Right atrium auricular region (tissue), 2 donors: ENCODE results near the gene TBC1D23. TPM values are rescaled to one million over a fixed set of nuclear protein-coding genes. Genes with fewer than 3 reads are reported as not detected.
"Not testable (repeated sequence)": the region's sequence is repeated elsewhere in the genome, so short reads cannot be mapped to it uniquely, and the experiment has no call there.

ENCODE experiments used
- DNase-seq: peaks from one replicate; pipeline ENCODE4 v3.0.0-alpha.2; 2019; ENCODE audit warnings: low spot score
- H3K27ac ChIP-seq, 2 donors: fragments of 200-600 bp; sonication (generic); 1 replicate in 1 of 2; 2 replicates in 1 of 2; pipeline ENCODE4 v1.5.1; 2016 to 2019
- H3K27me3 ChIP-seq, 2 donors: fragments of 200-600 bp; sonication (generic); one replicate each; pipeline versions ENCODE4 v1.5.1 to v1.6.0; 2017 to 2019
- H3K36me3 ChIP-seq: fragments of 200-600 bp; sonication (generic); one replicate; pipeline ENCODE4 v1.5.1; 2016
- H3K4me1 ChIP-seq, 2 donors: fragments of 200-600 bp; sonication (generic); one replicate each; pipeline versions ENCODE4 v1.5.1 to v1.6.0; 2017 to 2019
- H3K4me3 ChIP-seq, 2 donors: fragments of 200-600 bp; sonication (generic); 1 replicate in 1 of 2; 2 replicates in 1 of 2; pipeline ENCODE4 v1.5.1; 2017 to 2019; ENCODE audit warnings: mild to moderate bottlenecking in 1 of 2, moderate library complexity in 1 of 2
- H3K9me3 ChIP-seq, 2 donors: fragments of 200-600 bp; sonication (generic); one replicate each; pipeline ENCODE4 v1.5.1; 2019
- total RNA-seq, 2 donors: library from RNA; depleted of rRNA; stranded (reverse); fragments of >200 nt; gene quantifications; one replicate each; pipeline ENCODE4 v1.1.0, GENCODE V29; 2016
- TF ChIP-seq, protein P1 (sequence below), 2 donors: fragments of 200-600 bp; sonication (generic); IDR thresholded peaks; one replicate each; pipeline ENCODE4 v1.5.1; 2019; ENCODE audit warnings: antibody characterized with exemption in 2 of 2

TBC1D23 gene
- total RNA-seq, 2 donors from 2014 or later: 16.3 to 39.5 TPM

DNA sequence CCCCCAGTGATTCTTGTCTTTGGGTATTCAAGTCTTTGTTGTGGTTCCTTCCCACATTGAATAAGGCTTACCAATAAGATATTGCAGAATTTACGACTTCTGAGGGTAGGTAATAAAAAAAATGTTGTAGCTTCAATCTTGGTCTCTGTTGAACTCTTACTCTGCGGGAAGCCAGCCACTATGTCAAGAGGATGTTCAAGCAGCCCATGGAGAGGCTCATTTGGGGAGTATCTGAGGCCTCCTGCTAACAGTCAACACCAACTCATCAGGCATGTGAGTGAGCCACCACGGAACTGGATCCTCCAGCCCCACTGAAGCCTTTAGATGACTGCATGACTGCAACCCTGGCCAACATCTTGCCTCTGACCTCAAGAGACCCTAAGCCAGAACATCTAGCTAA, 3.2 kb upstream of the TBC1D23 start:
- DNase-seq: no peak
- Histone ChIP-seq H3K27me3 (no peaks in the 10 kb centered on the region), H3K4me1 (peaks cover 0 to 38% of the 10 kb centered on the region in 2 donors), H3K36me3 (no peaks in the 10 kb centered on the region), H3K27ac (no peak overlapping the region), H3K9me3 (no peaks in the 10 kb centered on the region), H3K4me3 (no peak overlapping the region)
- TF ChIP-seq, protein P1, sequence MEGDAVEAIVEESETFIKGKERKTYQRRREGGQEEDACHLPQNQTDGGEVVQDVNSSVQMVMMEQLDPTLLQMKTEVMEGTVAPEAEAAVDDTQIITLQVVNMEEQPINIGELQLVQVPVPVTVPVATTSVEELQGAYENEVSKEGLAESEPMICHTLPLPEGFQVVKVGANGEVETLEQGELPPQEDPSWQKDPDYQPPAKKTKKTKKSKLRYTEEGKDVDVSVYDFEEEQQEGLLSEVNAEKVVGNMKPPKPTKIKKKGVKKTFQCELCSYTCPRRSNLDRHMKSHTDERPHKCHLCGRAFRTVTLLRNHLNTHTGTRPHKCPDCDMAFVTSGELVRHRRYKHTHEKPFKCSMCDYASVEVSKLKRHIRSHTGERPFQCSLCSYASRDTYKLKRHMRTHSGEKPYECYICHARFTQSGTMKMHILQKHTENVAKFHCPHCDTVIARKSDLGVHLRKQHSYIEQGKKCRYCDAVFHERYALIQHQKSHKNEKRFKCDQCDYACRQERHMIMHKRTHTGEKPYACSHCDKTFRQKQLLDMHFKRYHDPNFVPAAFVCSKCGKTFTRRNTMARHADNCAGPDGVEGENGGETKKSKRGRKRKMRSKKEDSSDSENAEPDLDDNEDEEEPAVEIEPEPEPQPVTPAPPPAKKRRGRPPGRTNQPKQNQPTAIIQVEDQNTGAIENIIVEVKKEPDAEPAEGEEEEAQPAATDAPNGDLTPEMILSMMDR (IDR thresholded peaks at IDR 0.05): no peak

DNA sequence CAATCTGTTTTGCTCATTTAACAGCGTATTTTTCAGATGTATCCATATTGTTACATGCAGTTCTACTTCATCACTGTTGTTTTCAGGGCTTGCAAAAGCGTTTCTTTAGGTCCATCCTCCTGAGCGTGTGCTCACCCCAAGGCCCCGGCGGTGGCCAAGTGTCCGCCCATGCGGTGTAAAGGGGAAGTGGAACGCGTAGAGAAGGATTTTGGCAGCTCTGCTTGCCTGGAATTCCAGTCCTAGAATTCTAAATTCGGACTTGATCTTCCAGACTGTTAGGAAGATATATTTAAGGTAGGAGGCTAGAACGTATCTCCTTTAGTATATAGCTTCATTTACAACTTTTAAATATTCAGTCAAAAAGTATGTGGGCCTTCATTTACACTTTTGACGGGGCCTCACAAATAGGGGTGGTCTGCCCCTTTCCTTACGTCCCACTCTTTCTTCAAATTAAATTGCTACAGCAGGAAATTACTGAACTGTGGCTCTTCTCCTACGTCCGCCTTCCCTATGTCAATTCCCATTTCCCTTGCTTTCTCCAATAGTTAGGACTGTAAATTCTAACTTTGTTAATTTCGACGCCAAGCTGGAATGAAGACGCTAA, 609 bp upstream of the TBC1D23 start:
- H3K4me1 ChIP-seq: peaks cover 0 to 40% of the 10 kb centered on the region in 2 donors
- no peaks in the 10 kb centered on the region for H3K36me3 ChIP-seq
- H3K27ac ChIP-seq: peak overlapping the region; percentile 92 to 99
- TF ChIP-seq, protein P1 (IDR thresholded peaks at IDR 0.05): no peak
- no peaks in the 10 kb centered on the region for H3K9me3 ChIP-seq
- H3K27me3 ChIP-seq: no peaks in the 10 kb centered on the region
- peak overlapping the region; percentile 31 to 98 for H3K4me3 ChIP-seq
- DNase-seq: no peak

DNA sequence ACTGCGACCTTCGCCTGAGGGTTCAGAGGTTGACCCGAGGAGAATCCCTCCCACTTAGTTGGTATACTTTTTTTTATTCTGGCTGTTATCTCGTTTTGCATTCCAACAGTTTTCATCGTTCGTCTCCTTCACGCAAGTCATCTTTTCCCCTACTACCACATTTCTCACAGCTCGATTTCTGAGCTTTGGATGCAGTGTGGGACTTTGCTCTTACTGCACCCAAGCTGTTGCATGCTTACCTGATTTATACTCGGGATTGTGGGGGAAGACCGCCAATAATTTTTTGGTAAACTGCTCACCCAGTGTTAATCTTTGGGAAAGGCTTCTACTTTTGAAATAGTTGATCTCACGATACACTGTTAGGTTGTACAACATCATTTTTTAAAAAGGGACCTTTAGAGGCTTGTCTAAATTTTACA, 702 bp downstream of the TBC1D23 start:
- Histone ChIP-seq H3K4me3 (peak overlapping the region; percentile 98), H3K27ac (peak overlapping the region; percentile 92 to 99), H3K36me3 (no peaks in the 10 kb centered on the region), H3K4me1 (peaks cover 0 to 44% of the 10 kb centered on the region in 2 donors), H3K27me3 (no peaks in the 10 kb centered on the region), H3K9me3 (no peaks in the 10 kb centered on the region)
- TF ChIP-seq, protein P1 (IDR thresholded peaks at IDR 0.05): no peak
- no peak for DNase-seq

DNA sequence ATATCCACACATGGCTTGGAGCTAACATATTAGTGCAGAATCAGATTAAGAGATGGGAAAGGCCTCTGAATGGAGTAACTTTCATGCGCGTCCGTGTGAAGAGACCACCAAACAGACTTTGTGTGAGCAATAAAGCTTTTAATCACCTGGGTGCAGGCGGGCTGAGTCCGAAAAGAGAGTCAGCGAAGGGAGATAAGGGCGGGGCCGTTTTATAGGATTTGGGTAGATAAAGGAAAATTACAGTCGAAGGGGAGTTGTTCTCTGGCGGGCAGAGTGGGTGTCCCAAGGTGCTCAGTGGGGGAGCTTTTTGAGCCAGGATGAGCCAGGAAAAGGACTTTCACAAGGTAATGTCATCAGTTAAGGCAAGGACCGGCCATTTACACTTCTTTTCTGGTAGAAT, 2.1 kb downstream of the TBC1D23 start:
- not testable (repeated sequence) for H3K4me3 ChIP-seq, DNase-seq, H3K27ac ChIP-seq, H3K9me3 ChIP-seq, H3K36me3 ChIP-seq, H3K27me3 ChIP-seq
- H3K4me1 ChIP-seq: peaks cover 0 to 47% of the 10 kb centered on the region in 2 donors

DNA sequence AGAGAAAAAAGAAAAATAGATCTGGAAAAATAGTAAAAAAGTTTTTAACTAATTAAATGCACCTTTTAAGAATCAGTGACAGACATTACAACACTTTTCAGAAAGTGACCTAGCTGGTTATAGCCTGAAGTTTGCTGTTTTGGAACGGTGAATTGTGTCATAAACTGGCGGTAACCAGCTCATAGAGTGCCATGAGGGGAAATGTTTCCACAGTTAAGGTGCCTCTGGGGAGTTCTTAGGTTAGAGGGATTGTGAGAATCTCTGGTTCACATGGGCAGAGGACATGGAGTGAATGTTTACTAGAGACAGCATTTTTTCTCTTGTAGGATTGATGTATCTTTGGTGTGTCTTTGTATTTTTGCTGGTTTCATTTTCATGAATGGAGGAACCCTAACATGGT, 2.8 kb downstream of the TBC1D23 start:
- H3K4me3 ChIP-seq: no peak overlapping the region
- no peak overlapping the region for H3K27ac ChIP-seq
- H3K4me1 ChIP-seq: peaks cover 0 to 52% of the 10 kb centered on the region in 2 donors
- H3K9me3 ChIP-seq: no peaks in the 10 kb centered on the region
- H3K27me3 ChIP-seq: no peaks in the 10 kb centered on the region
- no peak for DNase-seq
- TF ChIP-seq, protein P1 (IDR thresholded peaks at IDR 0.05): no peak
- H3K36me3 ChIP-seq: no peaks in the 10 kb centered on the region

DNA sequence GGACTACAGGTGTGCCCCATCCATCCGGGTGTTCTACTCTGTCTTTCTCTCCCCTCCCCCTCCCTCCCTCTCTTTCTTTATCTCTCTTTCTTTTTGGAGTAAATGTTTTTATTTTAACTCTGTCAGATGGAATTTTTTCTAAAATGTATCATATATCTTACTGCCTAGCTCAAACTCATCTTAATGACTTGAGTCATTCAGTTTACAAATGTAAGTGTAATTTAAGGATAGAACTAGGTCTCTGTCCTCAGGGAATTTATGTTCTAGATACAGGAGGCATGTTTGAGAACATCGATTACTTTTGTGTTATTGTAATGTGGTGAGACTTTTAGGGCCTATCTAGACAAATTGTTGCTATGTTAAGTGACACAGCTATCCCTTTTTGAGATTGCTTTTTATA, 3.5 kb downstream of the TBC1D23 start:
- no peak overlapping the region for H3K4me3 ChIP-seq
- no peaks in the 10 kb centered on the region for H3K9me3 ChIP-seq
- H3K36me3 ChIP-seq: no peaks in the 10 kb centered on the region
- no peaks in the 10 kb centered on the region for H3K27me3 ChIP-seq
- H3K27ac ChIP-seq: no peak overlapping the region
- TF ChIP-seq, protein P1 (IDR thresholded peaks at IDR 0.05): no peak
- no peak for DNase-seq
- H3K4me1 ChIP-seq: peaks cover 0 to 58% of the 10 kb centered on the region in 2 donors
